GM18870 (cell line): ENCODE data around the gene RABEP2.
"Not testable (repeated sequence)": the region's sequence is repeated elsewhere in the genome, so short reads cannot be mapped to it uniquely, and the experiment has no call there.

Experiments
- ATAC-seq: cut with Tn5 transposase; IDR thresholded peaks from one replicate; pipeline ENCODE4 v1.9.1; 2021; ENCODE audit warnings: moderate library complexity; ENCODE audit not compliant: unreplicated experiment

RABEP2 gene

DNA sequence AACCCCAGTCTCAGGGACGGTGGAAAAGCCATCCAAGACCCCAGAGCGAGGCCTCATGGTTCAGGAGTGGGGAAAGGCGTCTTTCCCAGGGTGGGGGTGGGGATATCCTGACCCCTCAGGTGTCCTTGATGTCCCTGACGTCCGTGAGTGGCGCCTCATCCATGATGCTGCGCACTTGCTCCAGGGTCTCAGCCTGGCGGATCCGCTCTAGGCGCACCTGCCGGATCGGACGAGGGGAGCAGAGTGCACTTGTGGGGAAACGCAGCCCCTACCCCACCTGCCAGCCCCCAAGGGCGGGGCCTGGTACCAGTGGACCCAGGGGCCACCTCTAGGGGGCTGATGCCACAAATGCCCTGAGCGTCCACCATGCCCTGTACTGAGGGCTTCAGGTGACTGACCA lies 20.2 kb downstream of the RABEP2 start:
- no peak for ATAC-seq

GRCh38 chr16:28904363-28904762 lies 20.7 kb downstream of the RABEP2 start:
- no peak for ATAC-seq

GRCh38 chr16:28903344-28904042 lies 21.5 kb downstream of the RABEP2 start:
- no peak for ATAC-seq

- ATAC-seq, result no peak
Measured at GRCh38 chr16:28902909-28903308, 22.1 kb downstream of the RABEP2 start.

DNA sequence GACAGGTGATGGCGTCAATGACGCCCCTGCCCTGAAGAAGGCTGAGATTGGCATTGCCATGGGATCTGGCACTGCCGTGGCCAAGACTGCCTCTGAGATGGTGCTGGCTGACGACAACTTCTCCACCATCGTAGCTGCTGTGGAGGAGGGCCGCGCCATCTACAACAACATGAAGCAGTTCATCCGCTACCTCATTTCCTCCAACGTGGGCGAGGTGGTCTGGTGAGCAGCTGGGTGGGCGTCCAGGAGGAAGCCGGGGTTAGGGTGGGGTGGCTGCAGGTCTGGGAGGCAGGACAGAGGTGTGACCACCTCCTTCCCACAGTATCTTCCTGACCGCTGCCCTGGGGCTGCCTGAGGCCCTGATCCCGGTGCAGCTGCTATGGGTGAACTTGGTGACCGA lies 23.2 kb downstream of the RABEP2 start:
- no peak for ATAC-seq

GRCh38 chr16:28900601-28901000 lies 24.4 kb downstream of the RABEP2 start:
- ATAC-seq, result no peak

GRCh38 chr16:28899882-28900590 lies 25.0 kb downstream of the RABEP2 start:
- ATAC-seq, result no peak

- no peak for ATAC-seq
Measured at GRCh38 chr16:28898942-28899341, 26.1 kb downstream of the RABEP2 start.

- no peak for ATAC-seq
Measured at GRCh38 chr16:28898266-28898665, 26.8 kb downstream of the RABEP2 start.

DNA sequence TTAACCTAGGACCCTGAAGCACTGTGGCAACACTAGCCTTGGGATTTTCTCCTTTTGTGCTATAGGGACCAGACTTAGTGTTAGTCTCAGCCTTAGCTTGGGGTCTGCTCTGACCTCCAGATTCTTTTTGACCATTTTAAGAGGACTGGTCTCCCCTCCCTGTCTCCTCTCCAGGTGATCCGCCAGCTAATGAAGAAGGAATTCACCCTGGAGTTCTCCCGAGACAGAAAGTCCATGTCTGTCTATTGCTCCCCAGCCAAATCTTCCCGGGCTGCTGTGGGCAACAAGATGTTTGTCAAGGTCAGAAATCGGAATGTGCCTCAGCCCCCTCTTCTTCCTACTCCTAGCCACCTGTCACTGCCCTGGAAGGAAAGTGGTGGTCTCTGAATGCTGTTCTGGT lies 27.2 kb downstream of the RABEP2 start:
- no peak for ATAC-seq

GRCh38 chr16:28895609-28896008 lies 29.4 kb downstream of the RABEP2 start:
- ATAC-seq, result no peak

DNA sequence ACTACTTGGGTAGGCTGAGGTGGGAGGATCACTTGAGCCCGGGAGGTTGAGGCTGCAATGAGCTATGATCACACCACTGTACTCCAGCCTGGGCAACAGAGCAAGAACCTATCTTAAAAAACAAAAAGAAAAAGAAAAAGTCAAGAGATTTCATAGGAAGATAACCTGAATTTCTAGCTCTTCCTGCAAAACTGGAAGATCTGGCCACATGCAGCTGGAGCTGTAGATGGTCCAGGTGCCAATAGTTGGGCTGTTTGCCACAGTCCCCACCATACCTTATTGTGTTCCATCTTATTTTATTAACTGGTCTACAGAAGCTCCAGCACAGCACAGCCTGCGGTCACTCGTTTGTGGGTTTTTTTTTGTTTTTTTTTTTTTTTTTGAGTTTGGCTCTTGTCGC lies 31.7 kb downstream of the RABEP2 start:
- no peak for ATAC-seq

GRCh38 chr16:28891964-28892890 lies 32.8 kb downstream of the RABEP2 start:
- ATAC-seq, result no peak

DNA sequence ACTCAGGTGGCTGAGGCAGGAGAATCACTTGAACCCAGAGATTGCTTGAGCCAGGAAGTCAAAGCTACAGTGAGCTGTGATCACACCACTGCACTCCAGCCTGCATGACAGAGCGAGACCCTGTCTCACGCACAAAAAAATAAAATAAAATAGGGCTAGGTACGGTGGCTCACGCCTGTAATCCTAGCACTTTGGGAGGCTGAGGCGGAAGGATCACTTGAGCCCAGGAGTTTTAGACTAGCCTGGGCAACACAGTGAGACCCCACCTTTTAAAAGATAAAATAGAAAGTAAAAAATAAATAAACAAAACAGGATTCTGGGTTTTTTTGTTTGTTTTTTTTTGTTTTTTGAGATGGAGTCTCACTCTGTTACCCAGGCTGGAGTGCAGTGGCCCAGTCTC lies 34.7 kb downstream of the RABEP2 start:
- ATAC-seq, result not testable (repeated sequence)

GRCh38 chr16:28886945-28887344 lies 38.1 kb downstream of the RABEP2 start:
- no peak for ATAC-seq

- no peak for ATAC-seq
Measured at GRCh38 chr16:28884045-28884444, 41.0 kb downstream of the RABEP2 start.

DNA sequence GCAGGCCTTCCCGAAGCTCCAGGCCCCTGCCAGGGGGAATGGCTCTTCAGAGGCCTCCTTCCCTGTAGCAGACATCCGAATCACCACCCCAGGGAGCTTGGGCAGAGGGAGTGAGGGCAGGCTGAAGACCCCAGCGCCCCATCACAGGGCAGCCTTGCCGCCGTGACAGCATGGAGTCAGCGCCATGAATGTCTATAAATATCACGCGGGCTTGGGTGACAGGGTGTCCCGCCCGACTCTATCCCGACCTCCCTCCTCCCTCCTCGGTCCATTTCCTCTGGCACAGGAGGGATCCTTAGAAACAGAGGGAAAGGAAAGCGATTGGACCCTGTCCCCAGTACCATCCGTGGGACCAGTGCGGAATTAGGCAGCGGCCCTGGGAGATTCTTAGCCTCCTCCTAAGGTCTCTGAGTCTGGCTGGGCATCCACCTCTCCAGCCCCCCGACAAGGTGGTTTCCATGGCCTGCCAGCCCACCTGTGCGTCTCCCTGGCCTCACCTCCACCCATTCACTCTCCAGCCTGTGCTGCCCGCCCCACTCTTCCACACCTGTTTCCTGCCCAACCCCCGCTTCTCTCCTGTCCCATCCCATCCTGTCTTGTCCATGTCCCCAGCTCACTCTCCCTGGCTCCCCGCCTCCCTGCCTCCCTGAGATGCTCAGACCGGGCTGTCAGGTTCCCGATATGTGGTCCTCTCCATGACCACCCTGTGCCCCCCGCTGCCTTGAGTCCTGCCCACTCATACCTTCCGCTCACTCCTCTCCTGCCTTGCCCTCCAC lies 41.6 kb downstream of the RABEP2 start:
- no peak for ATAC-seq

DNA sequence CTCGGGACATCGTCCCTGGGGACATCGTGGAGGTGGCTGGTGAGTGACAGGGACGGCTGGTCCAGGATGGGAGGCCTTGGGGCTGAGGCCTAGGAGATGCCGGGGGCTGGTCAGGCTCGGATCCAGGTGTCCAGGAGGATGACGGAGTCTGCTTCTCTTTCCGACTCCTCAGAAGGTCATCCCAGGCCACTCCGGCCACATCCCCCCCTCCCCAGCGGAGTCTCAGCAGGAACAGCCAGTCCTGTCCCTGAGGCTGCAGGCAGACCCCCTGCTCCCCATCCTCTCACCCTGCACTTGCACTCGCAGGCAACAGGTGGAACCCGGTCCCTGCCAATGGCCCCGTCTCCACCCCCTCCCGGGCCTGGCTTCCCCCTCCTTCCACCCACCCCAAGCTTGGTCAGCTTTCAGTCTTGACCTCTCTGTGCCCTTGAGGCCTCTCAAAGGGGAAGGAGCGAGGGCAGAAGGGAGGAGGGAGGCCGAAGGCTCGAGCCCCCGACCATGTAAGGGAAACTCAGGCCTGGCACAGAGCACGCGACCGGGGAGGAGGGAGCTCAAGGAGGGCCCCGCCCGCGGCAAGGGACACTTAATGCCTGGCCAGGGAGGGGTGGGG lies 42.4 kb downstream of the RABEP2 start:
- ATAC-seq, result no peak

GRCh38 chr16:28881565-28881964 lies 43.5 kb downstream of the RABEP2 start:
- not testable (repeated sequence) for ATAC-seq

GRCh38 chr16:28880955-28881354 lies 44.1 kb downstream of the RABEP2 start:
- ATAC-seq, result no peak

- no peak for ATAC-seq
Measured at GRCh38 chr16:28880589-28880915, 44.5 kb downstream of the RABEP2 start.
